Panc1 (cell line): Measurements from ENCODE around the gene LYG2. TPM values are rescaled to one million over a fixed set of nuclear protein-coding genes. Genes with fewer than 3 reads are reported as not detected.

Experiments
- ATAC-seq: fragments of 200-7000 bp; cut with Tn5 transposase; 2 replicates; pipeline ENCODE4 v1.9.1; 2020; ENCODE audit warnings: mild to moderate bottlenecking, moderate library complexity
- BruUV-seq: library from RNA; stranded (reverse); fragments of 400-500 nt; replicated peaks from 2 replicates; lab custom pipeline; 2021; lab: Mats Ljungman, UMichigan
- CTCF ChIA-PET: fragments of 300-600 bp; sonication (Branson Sonifier 250); formaldehyde crosslinking; loops from one replicate; lab custom pipeline; 2022; ENCODE audit warnings: antibody characterized with exemption; lab: Charles Lee
- POLR2A ChIA-PET: fragments of 300-600 bp; sonication (Branson Sonifier 250); formaldehyde crosslinking; loops from one replicate; lab custom pipeline; 2022; ENCODE audit warnings: antibody characterized with exemption; lab: Charles Lee
- DNase-seq: peaks from one replicate; pipeline ENCODE4 v3.0.0-alpha.2; 2010; ENCODE audit warnings: low read depth, low spot score
- H3K27ac ChIP-seq: 2 replicates; pipeline ENCODE4 v1.5.1; 2011; ENCODE audit warnings: mild to moderate bottlenecking, low read length, inconsistent platforms
- H3K27me3 ChIP-seq: fragments of 200-500 bp; sonication (Bioruptor generic); 2 replicates; pipeline ENCODE4 v1.6.0; 2014; ENCODE audit warnings: low read length, inconsistent platforms; ENCODE audit not compliant: control insufficient read depth, insufficient read depth
- H3K36me3 ChIP-seq: fragments of 200-500 bp; sonication (Bioruptor generic); 2 replicates; pipeline ENCODE4 v1.5.1; 2014; ENCODE audit warnings: inconsistent platforms, mild to moderate bottlenecking, low read length, moderate library complexity; ENCODE audit not compliant: control insufficient read depth, insufficient read depth
- H3K4me1 ChIP-seq: 2 replicates; pipeline ENCODE4 v1.5.1; 2011; ENCODE audit warnings: inconsistent platforms, mild to moderate bottlenecking, low read length, moderate library complexity; ENCODE audit not compliant: control insufficient read depth, insufficient read depth
- H3K4me3 ChIP-seq, 2 experiments: 2 replicates each; pipeline ENCODE4 v1.5.1; 2011 to 2012; ENCODE audit warnings: low read depth in 2 of 2, low read length in 2 of 2, mild to moderate bottlenecking in 2 of 2, inconsistent platforms in 1 of 2, moderate library complexity in 1 of 2
- H3K9me3 ChIP-seq: fragments of 200-500 bp; sonication (Bioruptor generic); 2 replicates; pipeline ENCODE4 v1.5.1; 2014; ENCODE audit warnings: low read depth, mild to moderate bottlenecking, inconsistent platforms, low read length, moderate library complexity; ENCODE audit not compliant: control insufficient read depth, insufficient read depth
- CTCF ChIP-seq: fragments of 450-650 bp; IDR thresholded peaks from 2 replicates; pipeline ENCODE4 v1.5.1; 2017; ENCODE audit warnings: mild to moderate bottlenecking
- POLR2AphosphoS5 ChIP-seq: IDR thresholded peaks from 2 replicates; pipeline ENCODE4 v1.6.1; 2012; ENCODE audit warnings: mild to moderate bottlenecking, low read depth, low read length, moderate library complexity
- REST ChIP-seq, 2 experiments: IDR thresholded peaks; 2 replicates each; pipeline ENCODE4 v1.6.1; 2011 to 2012; ENCODE audit warnings: low read depth in 2 of 2, control low read depth in 1 of 2, low read length in 1 of 2, mild to moderate bottlenecking in 1 of 2, moderate library complexity in 1 of 2; ENCODE audit not compliant: insufficient read depth in 1 of 2
- SIN3A ChIP-seq: IDR thresholded peaks from 2 replicates; pipeline ENCODE4 v1.6.1; 2012; ENCODE audit warnings: low read depth, mild to moderate bottlenecking, low read length, moderate library complexity, borderline replicate concordance; ENCODE audit not compliant: insufficient read depth
- TCF7L2 ChIP-seq: IDR thresholded peaks from 2 replicates; pipeline ENCODE4 v1.6.1; 2011; ENCODE audit warnings: mild to moderate bottlenecking, low read depth, low read length, inconsistent platforms
- in situ Hi-C: cut with HindIII; loops from 2 replicates; pipeline ENCODE4 v1.10.0; 2016; ENCODE audit warnings: low sequenced_read_pairs, low pct_unique_long_range_greater_than_20kb
- intact Hi-C: fragments of 100-400 bp; cut with micrococcal nuclease; formaldehyde crosslinking; loops from one replicate; pipeline ENCODE4 v1.10.0; 2022; ENCODE audit not compliant: unreplicated experiment
- total RNA-seq: library from RNA; stranded (reverse); gene quantifications from one replicate; pipeline ENCODE4 v1.2.1, GENCODE V29; 2021; ENCODE audit not compliant: unreplicated experiment

The LYG2 gene
- total RNA-seq, 1 experiment from 2014 or later = not detected

- no peaks in the 10 kb centered on the region for H3K4me1 ChIP-seq
- ATAC-seq = no peak
These were observed 30.1 kb upstream of the LYG2 start for GRCh38 chr2:99285526-99285925.

GRCh38 chr2:99279969-99280695 lies 24.7 kb upstream of the LYG2 start:
- no peak overlapping the region for H3K4me3 ChIP-seq
- ATAC-seq (no peak), DNase-seq (no peak)
- CTCF ChIA-PET = no interaction called here
- POLR2A ChIA-PET = interaction anchor here (0.6 kb wide), 1 partner anchor 633 kb away, joined by 5 read pairs; no protein-coding TSS in a partner anchor
- peaks cover 6% of the 10 kb centered on the region; the same call in 1 of the 2 replicates for H3K9me3 ChIP-seq
- intact Hi-C loops (no loop called here), in situ Hi-C loops (no loop called here)
- no peak for TF ChIP-seq TCF7L2
- TF ChIP-seq POLR2AphosphoS5 = no peak
- TF ChIP-seq SIN3A = no peak
- no peak for TF ChIP-seq CTCF
- TF ChIP-seq REST (IDR thresholded peaks at IDR 0.05; ENCODE audit: insufficient read depth in 1 of 2, low read depth in 2 of 2, low read length in 1 of 2) = no peak
- H3K27me3 ChIP-seq = no peaks in the 10 kb centered on the region
- no peaks in the 10 kb centered on the region for H3K36me3 ChIP-seq
- no peak overlapping the region for H3K27ac ChIP-seq
- no TSS peak for BruUV-seq
- no peaks in the 10 kb centered on the region for H3K4me1 ChIP-seq

More at GRCh38 chr2:99285526-99285925, 30.1 kb upstream of the LYG2 start:
- POLR2A ChIA-PET = no interaction called here
- Histone ChIP-seq H3K9me3 (peaks cover 3% of the 10 kb centered on the region; the same call in 1 of the 2 replicates), H3K4me3 (no peak overlapping the region), H3K27me3 (no peaks in the 10 kb centered on the region), H3K27ac (no peak overlapping the region), H3K36me3 (no peaks in the 10 kb centered on the region)
- CTCF ChIA-PET = no interaction called here
- intact Hi-C loops = no loop called here
- DNase-seq = no peak
- TF ChIP-seq CTCF (no peak), TCF7L2 (no peak), REST (IDR thresholded peaks at IDR 0.05; ENCODE audit: insufficient read depth in 1 of 2, low read depth in 2 of 2, low read length in 1 of 2) (no peak), SIN3A (no peak), POLR2AphosphoS5 (no peak)
- in situ Hi-C loops = no loop called here
- no TSS peak for BruUV-seq
